H9 (cell line): ENCODE data around the gene CCNB1. TPM values are rescaled to one million over a fixed set of nuclear protein-coding genes. Genes with fewer than 3 reads are reported as not detected.

Experiments used
- DNase-seq: peaks from one replicate; pipeline ENCODE4 v3.0.0-alpha.2; 2017
- H2AFZ ChIP-seq: one replicate; pipeline ENCODE4 v1.6.1; 2013; ENCODE audit warnings: mild to moderate bottlenecking, low read length, control low read depth, moderate library complexity
- H2AK5ac ChIP-seq: 2 replicates; pipeline ENCODE4 v1.6.1; 2013; ENCODE audit warnings: low read length, control low read depth, mixed read lengths; ENCODE audit not compliant: insufficient read length
- H2BK120ac ChIP-seq: one replicate; pipeline ENCODE4 v1.6.1; 2013; ENCODE audit warnings: low read depth, mild to moderate bottlenecking, low read length, control low read depth, inconsistent platforms; ENCODE audit not compliant: poor library complexity, severe bottlenecking
- H2BK12ac ChIP-seq: 2 replicates; pipeline ENCODE4 v1.6.1; 2013; ENCODE audit warnings: low read length, control low read depth, mixed read lengths, low read depth; ENCODE audit not compliant: insufficient read length
- H2BK15ac ChIP-seq: 2 replicates; pipeline ENCODE4 v1.6.1; 2013; ENCODE audit warnings: low read depth, low read length, control low read depth
- H2BK20ac ChIP-seq: one replicate; pipeline ENCODE4 v1.6.1; 2013; ENCODE audit warnings: low read depth, mild to moderate bottlenecking, low read length, control low read depth, inconsistent platforms; ENCODE audit not compliant: poor library complexity, severe bottlenecking
- H2BK5ac ChIP-seq: 2 replicates; pipeline ENCODE4 v1.6.1; 2013; ENCODE audit warnings: low read length, control low read depth, mixed read lengths; ENCODE audit not compliant: insufficient read length
- H3K14ac ChIP-seq: 2 replicates; pipeline ENCODE4 v1.6.1; 2013; ENCODE audit warnings: low read length, control low read depth; ENCODE audit not compliant: insufficient read depth
- H3K18ac ChIP-seq: 2 replicates; pipeline ENCODE4 v1.6.1; 2013; ENCODE audit warnings: low read depth, mild to moderate bottlenecking, mixed read lengths, low read length, control low read depth; ENCODE audit not compliant: insufficient read length
- H3K23ac ChIP-seq: 2 replicates; pipeline ENCODE4 v1.6.1; 2013; ENCODE audit warnings: low read length, control low read depth, mixed read lengths, low read depth; ENCODE audit not compliant: insufficient read length
- H3K23me2 ChIP-seq: 2 replicates; pipeline ENCODE4 v1.6.1; 2013; ENCODE audit warnings: low read depth, mild to moderate bottlenecking, mixed read lengths, low read length, control low read depth; ENCODE audit not compliant: insufficient read length, poor library complexity, severe bottlenecking
- H3K27ac ChIP-seq: 2 replicates; pipeline ENCODE4 v1.5.1; 2013; ENCODE audit warnings: low read length, control low read depth, mixed read lengths, low read depth; ENCODE audit not compliant: insufficient read length
- H3K27me3 ChIP-seq: 2 replicates; pipeline ENCODE4 v1.6.1; 2013; ENCODE audit warnings: low read length, control low read depth, inconsistent platforms; ENCODE audit not compliant: insufficient read depth
- H3K4ac ChIP-seq: 2 replicates; pipeline ENCODE4 v1.6.1; 2013; ENCODE audit warnings: low read depth, mild to moderate bottlenecking, control low read depth, inconsistent platforms, low read length, moderate library complexity
- H3K4me1 ChIP-seq: 2 replicates; pipeline ENCODE4 v1.6.1; 2013; ENCODE audit warnings: low read length, control low read depth, inconsistent platforms; ENCODE audit not compliant: insufficient read depth
- H3K4me2 ChIP-seq: 2 replicates; pipeline ENCODE4 v1.6.1; 2013; ENCODE audit warnings: low read length, control low read depth, mixed read lengths; ENCODE audit not compliant: insufficient read length, insufficient read depth
- H3K56ac ChIP-seq: 2 replicates; pipeline ENCODE4 v1.6.1; 2013; ENCODE audit warnings: low read depth, mild to moderate bottlenecking, mixed read lengths, low read length, control low read depth; ENCODE audit not compliant: insufficient read length
- H3K79me1 ChIP-seq: 2 replicates; pipeline ENCODE4 v1.6.1; 2013; ENCODE audit warnings: low read depth, mild to moderate bottlenecking, moderate library complexity, low read length, control low read depth, inconsistent platforms; ENCODE audit not compliant: insufficient read depth, poor library complexity, severe bottlenecking
- H3K79me2 ChIP-seq: 2 replicates; pipeline ENCODE4 v1.6.1; 2013; ENCODE audit warnings: low read length, control low read depth, inconsistent platforms; ENCODE audit not compliant: insufficient read depth
- H3K9ac ChIP-seq: 2 replicates; pipeline ENCODE4 v1.6.1; 2013; ENCODE audit warnings: low read length, control low read depth, mixed read lengths; ENCODE audit not compliant: insufficient read length; ENCODE audit errors: extremely low read depth
- H3K9me3 ChIP-seq: one replicate; pipeline ENCODE4 v1.6.1; 2013; ENCODE audit warnings: low read depth, low read length, inconsistent platforms; ENCODE audit not compliant: control insufficient read depth
- H3T11ph ChIP-seq: one replicate; pipeline ENCODE4 v1.6.1; 2013; ENCODE audit warnings: mild to moderate bottlenecking, low read length, control low read depth, inconsistent platforms
- H4K20me1 ChIP-seq: one replicate; pipeline ENCODE4 v1.6.1; 2013; ENCODE audit not compliant: control insufficient read depth, insufficient read length, insufficient read depth
- H4K5ac ChIP-seq: 2 replicates; pipeline ENCODE4 v1.6.1; 2013; ENCODE audit warnings: low read depth, mild to moderate bottlenecking, mixed read lengths, low read length, control low read depth; ENCODE audit not compliant: insufficient read length
- H4K8ac ChIP-seq: replicated peaks from 2 replicates; pipeline ENCODE4 v1.6.1; 2013; ENCODE audit warnings: low read length, control low read depth, mixed read lengths, low read depth; ENCODE audit not compliant: insufficient read length
- H4K91ac ChIP-seq: 2 replicates; pipeline ENCODE4 v1.6.1; 2013; ENCODE audit warnings: low read depth, mild to moderate bottlenecking, moderate library complexity, mixed read lengths, low read length, control low read depth; ENCODE audit not compliant: insufficient read length
- H3K27ac Mint-ChIP-seq, 3 experiments: 2 replicates in 2 of 3; 3 replicates in 1 of 3; pipeline ENCODE4 v1.8.0; 2020 to 2021; ENCODE audit warnings: mixed read lengths in 3 of 3, mild to moderate bottlenecking in 1 of 3, moderate library complexity in 1 of 3
- H3K27me3 Mint-ChIP-seq: 2 replicates; pipeline ENCODE4 v1.8.0; 2021; ENCODE audit warnings: low read depth, mild to moderate bottlenecking, moderate library complexity, mixed read lengths
- H3K36me3 Mint-ChIP-seq, 3 experiments: 2 replicates in 2 of 3; 3 replicates in 1 of 3; pipeline ENCODE4 v1.8.0; 2020 to 2021; ENCODE audit warnings: low read depth in 3 of 3, mixed read lengths in 3 of 3; ENCODE audit not compliant: insufficient read depth in 1 of 3
- H3K4me1 Mint-ChIP-seq, 2 experiments: 2 replicates each; pipeline ENCODE4 v1.8.0; 2020; ENCODE audit warnings: mixed read lengths in 2 of 2
- H3K4me3 Mint-ChIP-seq, 2 experiments: 2 replicates in 1 of 2; 3 replicates in 1 of 2; pipeline ENCODE4 v1.8.0; 2020 to 2021; ENCODE audit warnings: mild to moderate bottlenecking in 2 of 2, mixed read lengths in 2 of 2, moderate library complexity in 1 of 2
- H3K9me3 Mint-ChIP-seq, 2 experiments: 2 replicates in 1 of 2; 3 replicates in 1 of 2; pipeline ENCODE4 v1.8.0; 2020; ENCODE audit warnings: mild to moderate bottlenecking in 2 of 2, mixed read lengths in 2 of 2, moderate library complexity in 1 of 2
- CTCF ChIP-seq: fragments of 200-600 bp; sonication (generic); conservative IDR thresholded peaks from 3 replicates; pipeline ENCODE4 v1.8.0; 2021; ENCODE audit warnings: antibody characterized with exemption, mild to moderate bottlenecking
- WGBS: extraction: QIAGEN DNeasy Blood & Tissue Kit; methylation state at CpG from one replicate; pipeline ENCODE4 v1.1.7; 2013; ENCODE audit warnings: missing lambda C conversion rate, low lambda C conversion rate, mixed read lengths; ENCODE audit not compliant: insufficient read length; ENCODE audit errors: extremely low coverage; 5-methylcytosine and 5-hydroxymethylcytosine counted together
- total RNA-seq: library from RNA; stranded (reverse); gene quantifications from 2 replicates; pipeline ENCODE4 v1.2.1, GENCODE V29; 2021

Gene CCNB1
- total RNA-seq, 1 experiment from 2014 or later: 310 TPM

- DNase-seq: no peak
- Histone ChIP-seq H2BK120ac (no peak overlapping the region), H2AFZ (no peak overlapping the region), H2BK20ac (no peak overlapping the region), H2AK5ac (no peak overlapping the region), H3K27me3 (no peaks in the 10 kb centered on the region), H4K91ac (no peak overlapping the region), H4K5ac (no peak overlapping the region), H3K79me2 (no peaks in the 10 kb centered on the region), H4K8ac (no peak overlapping the region), H4K20me1 (no peaks in the 10 kb centered on the region), H3K23ac (no peak overlapping the region), H2BK5ac (no peak overlapping the region), H3K4me2 (no peak overlapping the region), H2BK15ac (no peak overlapping the region), H3K9ac (no peak overlapping the region), H3T11ph (no peak overlapping the region), H3K4me1 (no peaks in the 10 kb centered on the region), H3K27ac (no peak overlapping the region), H3K56ac (no peak overlapping the region), H3K9me3 (no peaks in the 10 kb centered on the region), H3K79me1 (no peaks in the 10 kb centered on the region), H3K18ac (no peak overlapping the region), H3K23me2 (no peaks in the 10 kb centered on the region), H3K14ac (no peak overlapping the region), H2BK12ac (no peak overlapping the region), H3K4ac (no peak overlapping the region)
- no peak overlapping the region for H3K4me3 Mint-ChIP-seq
- TF ChIP-seq CTCF: no peak
- peaks cover 0 to 1% of the 10 kb centered on the region in 2 experiments; a peak in 2 of 4 replicates for H3K4me1 Mint-ChIP-seq
- H3K36me3 Mint-ChIP-seq: peaks cover 13 to 43% (median 39%) of the 10 kb centered on the region in 3 experiments; a peak in 6 of 7 replicates
- H3K27ac Mint-ChIP-seq: no peak overlapping the region
- no CpG with 5 or more reads among the region's 2 CpGs for WGBS
- no peaks in the 10 kb centered on the region for H3K27me3 Mint-ChIP-seq
- H3K9me3 Mint-ChIP-seq: no peaks in the 10 kb centered on the region
Measured at GRCh38 chr5:69212022-69212421, 45.1 kb downstream of the CCNB1 start.
